ENCODE data around the gene MLLT10.

Gene MLLT10

DNA sequence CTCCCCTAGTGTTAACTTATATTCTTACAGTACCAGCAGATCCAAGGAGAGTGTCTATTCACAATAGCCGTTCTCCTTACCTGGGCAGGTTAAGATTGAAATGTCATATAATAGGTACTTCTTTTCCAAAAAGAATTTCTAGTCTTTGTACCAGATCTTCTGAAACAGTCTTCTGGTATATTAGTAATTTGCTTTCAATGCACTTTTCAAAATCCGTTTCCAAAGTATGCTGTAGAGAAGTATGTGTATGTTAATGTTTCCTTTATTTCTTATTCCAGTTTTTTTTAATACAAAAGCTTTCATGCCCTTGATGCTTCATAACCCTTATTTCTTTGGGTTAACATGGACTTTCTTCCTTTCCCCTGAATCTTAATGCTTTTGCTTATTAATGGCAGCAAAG is 188.2 kb downstream of the MLLT10 start:
- H3K9ac ChIP-seq (ENCODE audit: low read length) = no peak overlapping the region
- H3K27ac ChIP-seq (ENCODE audit: low read depth, low read length) = no peak overlapping the region
- peaks cover 17% of the 10 kb centered on the region for H3K4me1 ChIP-seq (ENCODE audit: insufficient read depth, low read length)
- no peaks in the 10 kb centered on the region for H3K36me3 ChIP-seq (ENCODE audit: insufficient read depth, low read length)
- H3K9me3 ChIP-seq (ENCODE audit: low read length) = no peaks in the 10 kb centered on the region
- H3K27me3 ChIP-seq (ENCODE audit: control insufficient read depth in 1 of 2, insufficient read depth in 2 of 2, low read length in 2 of 2) = no peaks in the 10 kb centered on the region
- no peak overlapping the region for H3K4me3 ChIP-seq (ENCODE audit: low read depth in 1 of 2, low read length in 2 of 2)

DNA sequence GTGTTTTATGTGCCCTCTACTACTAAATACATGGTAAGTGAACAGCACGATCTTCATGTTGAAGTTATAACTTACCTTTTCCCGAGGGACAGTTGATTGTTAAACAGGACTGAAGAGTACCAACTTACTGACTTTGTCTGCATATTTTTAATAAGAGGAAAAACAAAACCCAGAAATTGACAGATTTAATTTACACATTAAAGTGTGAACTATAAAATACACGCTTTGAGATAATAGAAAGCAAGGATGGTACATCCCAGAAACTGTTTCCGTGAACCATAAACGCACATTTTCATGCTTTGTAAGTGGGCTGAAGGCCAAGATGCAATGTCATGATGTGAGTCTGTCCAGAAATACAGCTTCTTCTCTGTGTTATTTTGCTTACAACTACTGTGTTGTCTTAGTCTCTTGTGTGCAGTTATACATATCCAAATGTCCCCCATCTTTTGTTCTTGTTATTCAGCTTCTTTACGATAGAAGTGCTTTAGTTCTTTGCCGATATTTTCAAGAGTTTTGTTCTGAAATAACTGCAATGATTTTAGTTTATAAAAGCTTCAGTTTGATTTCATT is 190.1 kb downstream of the MLLT10 start:
- H3K36me3 ChIP-seq (ENCODE audit: insufficient read depth, low read length) = peaks cover 7% of the 10 kb centered on the region
- H3K27ac ChIP-seq (ENCODE audit: low read depth, low read length) = peak overlapping the region; percentile 12
- H3K27me3 ChIP-seq (ENCODE audit: control insufficient read depth in 1 of 2, insufficient read depth in 2 of 2, low read length in 2 of 2) = no peaks in the 10 kb centered on the region
- no peak overlapping the region for H3K4me3 ChIP-seq (ENCODE audit: low read depth in 1 of 2, low read length in 2 of 2)
- no peak overlapping the region for H3K9ac ChIP-seq (ENCODE audit: low read length)
- no peaks in the 10 kb centered on the region for H3K9me3 ChIP-seq (ENCODE audit: low read length)
- peaks cover 17% of the 10 kb centered on the region for H3K4me1 ChIP-seq (ENCODE audit: insufficient read depth, low read length)

DNA sequence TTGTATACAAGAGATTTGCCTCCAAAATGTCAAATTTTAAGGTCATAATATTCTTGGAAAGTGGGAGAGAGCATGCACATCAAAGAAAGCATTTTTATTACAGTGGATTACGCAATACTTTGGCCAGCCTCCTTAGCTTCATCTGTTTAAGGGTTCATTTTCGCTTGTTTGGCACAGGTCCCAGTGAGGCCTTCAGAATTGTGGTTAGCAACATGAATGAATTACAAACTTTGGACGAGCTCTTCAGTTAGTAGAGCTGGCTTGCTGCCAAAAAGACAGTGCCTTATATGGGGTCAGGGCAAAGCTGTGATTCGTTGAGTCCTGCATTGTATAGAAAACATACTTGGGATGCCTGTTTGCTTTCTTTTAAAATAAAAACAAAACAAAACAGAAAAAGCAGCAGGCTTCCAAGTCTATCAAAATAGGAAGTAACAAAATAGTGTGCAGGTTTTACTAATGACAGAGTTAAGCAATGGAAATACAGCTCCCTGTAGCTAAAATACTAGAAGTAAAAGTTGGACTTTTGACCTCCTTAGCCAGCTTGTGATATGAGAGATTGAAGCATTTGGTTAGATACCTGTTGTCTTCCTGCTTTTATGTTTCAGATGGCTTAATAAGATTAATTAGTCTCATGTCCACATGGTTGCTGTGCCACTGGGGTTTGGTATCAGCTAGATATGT is 190.8 kb downstream of the MLLT10 start:
- no peak overlapping the region for H3K9ac ChIP-seq (ENCODE audit: low read length)

DNA sequence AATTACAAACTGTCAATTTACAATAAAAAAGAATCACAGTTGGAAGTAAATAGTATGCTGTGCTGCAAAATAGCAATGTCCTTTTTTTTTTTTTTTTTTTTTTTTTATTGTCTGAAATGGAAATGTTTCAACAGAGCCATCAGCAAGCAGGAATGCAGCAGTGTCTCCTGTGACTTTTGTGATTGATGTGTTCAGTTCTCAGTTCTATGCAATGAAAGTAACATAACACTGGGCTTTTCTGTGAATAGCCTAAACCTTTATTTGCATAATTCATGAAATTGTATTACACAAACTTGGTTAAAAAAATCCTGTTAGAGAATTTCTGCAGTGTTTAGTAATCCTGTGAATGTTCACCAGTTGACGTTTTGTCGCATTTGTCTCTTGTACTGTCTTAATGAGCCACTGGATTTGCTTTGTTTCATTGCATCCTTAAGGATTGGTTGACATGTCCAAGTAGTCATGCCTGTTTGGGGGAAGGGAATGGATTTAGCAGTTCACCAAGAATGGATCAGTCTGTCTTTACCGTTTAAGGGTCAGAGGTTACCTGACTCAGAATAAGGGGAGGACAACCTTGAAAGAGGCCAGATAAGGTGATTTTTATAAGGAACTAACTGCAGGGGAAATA is 192.7 kb downstream of the MLLT10 start:
- Histone ChIP-seq H3K27me3 (ENCODE audit: control insufficient read depth in 1 of 2, insufficient read depth in 2 of 2, low read length in 2 of 2) (no peaks in the 10 kb centered on the region), H3K4me1 (ENCODE audit: insufficient read depth, low read length) (peaks cover 17% of the 10 kb centered on the region), H3K27ac (ENCODE audit: low read depth, low read length) (no peak overlapping the region), H3K36me3 (ENCODE audit: insufficient read depth, low read length) (peaks cover 7% of the 10 kb centered on the region), H3K9ac (ENCODE audit: low read length) (no peak overlapping the region), H3K4me3 (ENCODE audit: low read depth in 1 of 2, low read length in 2 of 2) (no peak overlapping the region), H3K9me3 (ENCODE audit: low read length) (no peaks in the 10 kb centered on the region)

More for the DNA sequence above, 190.8 kb downstream of the MLLT10 start:
- Histone ChIP-seq H3K27ac (ENCODE audit: low read depth, low read length) (peak overlapping the region; percentile 54), H3K27me3 (ENCODE audit: control insufficient read depth in 1 of 2, insufficient read depth in 2 of 2, low read length in 2 of 2) (no peaks in the 10 kb centered on the region), H3K4me3 (ENCODE audit: low read depth in 1 of 2, low read length in 2 of 2) (peak overlapping the region in 1 of 2 donors; percentile 14), H3K36me3 (ENCODE audit: insufficient read depth, low read length) (peaks cover 7% of the 10 kb centered on the region), H3K9me3 (ENCODE audit: low read length) (no peaks in the 10 kb centered on the region), H3K4me1 (ENCODE audit: insufficient read depth, low read length) (peaks cover 17% of the 10 kb centered on the region)

DNA sequence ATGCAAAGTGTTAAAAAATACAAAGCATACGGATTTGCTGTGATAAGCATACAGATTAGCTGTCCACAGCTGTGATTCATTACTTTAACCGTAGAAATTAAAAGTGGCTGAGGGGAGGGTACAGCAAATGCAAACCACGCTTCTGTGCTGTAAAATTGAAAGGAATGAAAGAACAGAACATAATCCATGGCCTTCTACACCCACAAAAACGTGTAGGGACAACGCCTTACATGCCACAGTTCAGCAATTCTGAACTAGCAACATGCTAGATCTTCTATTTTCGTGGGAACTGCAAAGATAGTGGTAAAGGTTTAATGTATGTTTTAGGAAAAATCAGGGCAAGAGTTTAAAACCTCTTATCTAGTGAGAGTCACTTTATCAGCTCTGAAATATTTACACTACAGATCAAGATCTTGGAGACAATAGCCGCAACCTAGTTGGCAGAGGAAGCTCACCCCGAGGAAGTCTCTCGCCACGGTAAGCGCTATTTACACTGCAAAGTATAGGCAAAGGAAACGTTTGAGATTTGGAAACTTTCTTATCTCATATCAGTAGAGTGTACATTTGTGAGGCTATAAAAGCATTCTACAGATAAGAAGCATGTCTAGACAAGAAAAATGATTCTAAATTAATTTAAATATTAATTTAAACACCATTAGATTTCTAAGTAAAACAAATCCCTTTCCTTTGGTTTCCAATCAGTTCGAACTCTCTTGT is 193.6 kb downstream of the MLLT10 start:
- H3K36me3 ChIP-seq (ENCODE audit: insufficient read depth, low read length) = peaks cover 7% of the 10 kb centered on the region

DNA sequence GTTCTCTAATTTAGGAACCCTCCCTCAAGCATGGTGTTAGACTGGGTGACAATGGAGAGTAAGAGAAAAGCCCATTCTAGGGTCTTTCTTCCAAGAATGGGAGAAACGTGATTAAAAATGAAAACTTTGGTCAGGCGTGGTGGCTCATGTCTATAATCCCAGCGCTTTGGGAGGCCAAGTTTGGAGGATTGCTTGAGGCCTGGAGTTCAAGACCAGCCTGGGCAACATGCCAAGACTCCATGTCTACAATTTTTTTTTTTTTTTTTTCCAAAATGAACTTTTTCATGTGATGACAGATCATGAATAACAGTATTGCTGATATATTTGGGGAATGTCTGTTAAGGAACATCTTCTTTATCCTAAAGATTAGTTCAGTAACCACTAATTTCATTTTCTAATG is 194.6 kb downstream of the MLLT10 start:
- Histone ChIP-seq H3K9me3 (ENCODE audit: low read length) (no peaks in the 10 kb centered on the region), H3K4me3 (ENCODE audit: low read depth in 1 of 2, low read length in 2 of 2) (no peak overlapping the region), H3K9ac (ENCODE audit: low read length) (no peak overlapping the region), H3K36me3 (ENCODE audit: insufficient read depth, low read length) (peaks cover 7% of the 10 kb centered on the region), H3K27ac (ENCODE audit: low read depth, low read length) (no peak overlapping the region), H3K27me3 (ENCODE audit: control insufficient read depth in 1 of 2, insufficient read depth in 2 of 2, low read length in 2 of 2) (no peaks in the 10 kb centered on the region), H3K4me1 (ENCODE audit: insufficient read depth, low read length) (peaks cover 17% of the 10 kb centered on the region)

More for the DNA sequence above, 193.6 kb downstream of the MLLT10 start:
- H3K27ac ChIP-seq (ENCODE audit: low read depth, low read length) = no peak overlapping the region
- H3K4me1 ChIP-seq (ENCODE audit: insufficient read depth, low read length) = peaks cover 17% of the 10 kb centered on the region
- H3K4me3 ChIP-seq (ENCODE audit: low read depth in 1 of 2, low read length in 2 of 2) = no peak overlapping the region
- H3K9ac ChIP-seq (ENCODE audit: low read length) = no peak overlapping the region
- no peaks in the 10 kb centered on the region for H3K27me3 ChIP-seq (ENCODE audit: control insufficient read depth in 1 of 2, insufficient read depth in 2 of 2, low read length in 2 of 2)
- no peaks in the 10 kb centered on the region for H3K9me3 ChIP-seq (ENCODE audit: low read length)

DNA sequence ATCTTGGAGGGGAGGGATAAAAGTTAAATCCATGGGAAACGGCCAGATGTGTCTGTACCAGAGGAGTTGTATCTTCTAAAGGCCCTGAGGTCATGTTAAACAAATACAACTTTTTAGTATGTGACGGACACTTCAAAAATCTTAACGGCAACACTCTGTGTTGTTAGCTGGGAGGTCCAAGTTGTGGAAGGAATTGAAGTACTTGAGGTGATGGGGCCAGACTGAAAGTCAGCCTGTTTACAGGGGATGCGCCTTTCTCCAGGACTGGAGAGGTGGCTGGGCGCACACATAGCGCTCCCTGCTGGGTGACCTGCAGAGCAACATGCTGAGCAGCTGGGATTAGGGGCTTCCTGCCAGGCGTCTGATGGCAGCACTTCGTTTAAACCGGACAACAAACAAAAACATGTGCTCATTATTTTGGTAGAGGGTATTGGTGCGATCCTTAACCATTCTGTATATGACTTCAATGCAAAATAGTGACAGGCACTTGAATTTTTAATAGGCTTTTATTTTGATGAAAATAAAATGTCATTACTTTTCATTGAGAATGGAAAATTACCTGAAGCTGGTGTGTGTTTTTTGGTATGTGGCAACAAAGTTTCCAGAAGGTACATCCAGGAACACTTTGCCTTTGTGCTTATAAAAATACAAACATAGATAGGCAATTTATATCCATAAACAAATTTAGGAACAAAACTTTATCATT is 198.2 kb downstream of the MLLT10 start:
- no peak overlapping the region for H3K4me3 ChIP-seq (ENCODE audit: low read depth in 1 of 2, low read length in 2 of 2)
- no peaks in the 10 kb centered on the region for H3K9me3 ChIP-seq (ENCODE audit: low read length)
- no peaks in the 10 kb centered on the region for H3K27me3 ChIP-seq (ENCODE audit: control insufficient read depth in 1 of 2, insufficient read depth in 2 of 2, low read length in 2 of 2)
- H3K36me3 ChIP-seq (ENCODE audit: insufficient read depth, low read length) = peaks cover 12% of the 10 kb centered on the region
- no peak overlapping the region for H3K9ac ChIP-seq (ENCODE audit: low read length)
- H3K4me1 ChIP-seq (ENCODE audit: insufficient read depth, low read length) = no peaks in the 10 kb centered on the region
- H3K27ac ChIP-seq (ENCODE audit: low read depth, low read length) = no peak overlapping the region

DNA sequence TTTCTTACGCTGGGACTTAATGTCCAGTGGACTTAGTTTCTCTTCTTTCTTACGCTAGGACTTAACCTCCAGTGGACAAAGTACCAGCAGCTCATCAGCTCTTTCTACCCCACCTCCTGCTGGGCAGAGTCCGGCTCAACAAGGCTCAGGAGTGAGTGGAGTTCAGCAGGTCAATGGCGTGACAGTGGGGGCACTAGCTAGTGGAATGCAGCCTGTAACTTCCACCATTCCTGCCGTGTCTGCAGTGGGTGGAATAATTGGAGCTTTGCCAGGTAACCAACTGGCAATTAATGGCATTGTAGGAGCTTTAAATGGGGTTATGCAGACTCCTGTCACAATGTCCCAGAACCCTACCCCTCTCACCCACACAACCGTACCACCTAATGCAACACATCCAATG is 199.7 kb downstream of the MLLT10 start:
- Histone ChIP-seq H3K27ac (ENCODE audit: low read depth, low read length) (no peak overlapping the region), H3K36me3 (ENCODE audit: insufficient read depth, low read length) (peaks cover 10% of the 10 kb centered on the region), H3K4me3 (ENCODE audit: low read depth in 1 of 2, low read length in 2 of 2) (no peak overlapping the region), H3K4me1 (ENCODE audit: insufficient read depth, low read length) (no peaks in the 10 kb centered on the region), H3K27me3 (ENCODE audit: control insufficient read depth in 1 of 2, insufficient read depth in 2 of 2, low read length in 2 of 2) (no peaks in the 10 kb centered on the region), H3K9me3 (ENCODE audit: low read length) (no peaks in the 10 kb centered on the region), H3K9ac (ENCODE audit: low read length) (no peak overlapping the region)

DNA sequence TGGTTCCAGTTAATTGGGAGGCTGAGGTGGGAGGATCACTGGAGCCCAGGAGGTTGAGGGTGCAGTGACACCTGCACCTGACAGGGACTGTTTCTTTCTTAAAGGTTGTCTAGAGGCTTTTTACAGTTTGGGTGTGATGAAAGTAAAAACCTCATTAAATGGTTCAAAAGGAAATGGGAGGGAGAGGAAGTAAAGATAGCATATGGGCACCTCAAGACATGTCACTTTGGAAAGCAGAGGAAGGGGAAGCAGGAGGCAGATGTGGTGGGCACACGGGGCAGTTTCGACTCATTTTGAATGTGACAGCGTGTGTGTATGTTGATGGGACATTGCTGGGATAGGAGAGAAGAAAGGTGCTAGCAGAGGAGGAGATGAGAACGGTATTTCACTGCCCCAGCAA is 203.1 kb downstream of the MLLT10 start:
- no peak overlapping the region for H3K4me3 ChIP-seq (ENCODE audit: low read depth in 1 of 2, low read length in 2 of 2)
- H3K27me3 ChIP-seq (ENCODE audit: control insufficient read depth in 1 of 2, insufficient read depth in 2 of 2, low read length in 2 of 2) = no peaks in the 10 kb centered on the region
- H3K27ac ChIP-seq (ENCODE audit: low read depth, low read length) = no peak overlapping the region
- H3K9ac ChIP-seq (ENCODE audit: low read length) = no peak overlapping the region
- H3K36me3 ChIP-seq (ENCODE audit: insufficient read depth, low read length) = peaks cover 37% of the 10 kb centered on the region
- no peaks in the 10 kb centered on the region for H3K4me1 ChIP-seq (ENCODE audit: insufficient read depth, low read length)
- no peaks in the 10 kb centered on the region for H3K9me3 ChIP-seq (ENCODE audit: low read length)

DNA sequence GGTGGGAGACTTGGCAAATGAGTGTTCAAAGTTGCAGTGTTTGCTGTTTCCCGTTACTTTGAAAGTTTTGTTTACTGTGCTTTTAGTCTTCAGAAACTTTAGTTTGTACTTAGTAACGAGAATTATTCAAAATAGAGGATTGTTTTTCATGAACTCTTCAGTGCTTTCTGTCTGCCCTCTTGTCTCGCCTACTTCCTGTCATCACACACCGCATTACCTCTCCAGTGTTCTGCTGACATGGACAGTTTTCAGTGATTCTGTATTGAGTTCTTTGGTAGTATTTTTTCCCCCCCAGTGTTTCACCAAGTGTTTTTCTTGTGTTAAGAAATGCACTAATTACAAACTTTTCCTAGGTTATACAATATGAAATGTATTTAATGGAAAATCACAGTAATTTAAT is 207.0 kb downstream of the MLLT10 start:
- H3K4me3 ChIP-seq (ENCODE audit: low read depth in 1 of 2, low read length in 2 of 2) = no peak overlapping the region
- H3K36me3 ChIP-seq (ENCODE audit: insufficient read depth, low read length) = peaks cover 55% of the 10 kb centered on the region
- H3K4me1 ChIP-seq (ENCODE audit: insufficient read depth, low read length) = no peaks in the 10 kb centered on the region
- H3K27me3 ChIP-seq (ENCODE audit: control insufficient read depth in 1 of 2, insufficient read depth in 2 of 2, low read length in 2 of 2) = no peaks in the 10 kb centered on the region
- H3K27ac ChIP-seq (ENCODE audit: low read depth, low read length) = no peak overlapping the region
- no peak overlapping the region for H3K9ac ChIP-seq (ENCODE audit: low read length)
- no peaks in the 10 kb centered on the region for H3K9me3 ChIP-seq (ENCODE audit: low read length)
